Measurements from ENCODE around the gene INPP5A. TPM values are rescaled to one million over a fixed set of nuclear protein-coding genes. Genes with fewer than 3 reads are reported as not detected.
A peak's percentile ranks its signal among the peaks of the same experiment; 100 is the strongest.

Gene INPP5A
- total and polyA plus RNA-seq, 2 of the 13 experiments (the other 11 are each of a cell fraction or from before 2014, with no cell fraction given) = 17.5 to 37.9 TPM

GRCh38 chr10:132591166-132591971, 53.8 kb downstream of the INPP5A start (continued):
- no peak for TF ChIP-seq RNF219 (CRISPR knock-in tag; IDR thresholded peaks at IDR 0.05)
- TF ChIP-seq BRD4 (CRISPR knock-in tag; IDR thresholded peaks at IDR 0.05) = no peak
- no peak for TF ChIP-seq ZNF775 (CRISPR knock-in tag; IDR thresholded peaks at IDR 0.05; ENCODE audit: borderline replicate concordance)
- no peak for TF ChIP-seq HBP1 (CRISPR knock-in tag; IDR thresholded peaks at IDR 0.05; ENCODE audit: low read depth)
- TF ChIP-seq TGIF2 (CRISPR knock-in tag; IDR thresholded peaks at IDR 0.05) = no peak; the same call in 1 of the 2 replicates
- no peak for TF ChIP-seq MAZ (IDR thresholded peaks at IDR 0.05; ENCODE audit: borderline replicate concordance, low read depth, low read length)
- TF ChIP-seq MAZ (CRISPR knock-in tag; IDR thresholded peaks at IDR 0.05; ENCODE audit: low read depth) = 0 out of 2 replicates have a peak, but pooled peaks have one; percentile 63
- TF ChIP-seq MTERF4 (CRISPR knock-in tag; IDR thresholded peaks at IDR 0.05) = no peak
- no peak for TF ChIP-seq CENPBD1 (CRISPR knock-in tag; IDR thresholded peaks at IDR 0.05; ENCODE audit: borderline replicate concordance, low read depth)
- no peak for TF ChIP-seq ZBTB43 (CRISPR knock-in tag; conservative IDR thresholded peaks at IDR 0.05)
- no peak for TF ChIP-seq TIGD3 (CRISPR knock-in tag; IDR thresholded peaks at IDR 0.05; ENCODE audit: borderline replicate concordance)
- peak; percentile 72 for TF ChIP-seq POLR2G (IDR thresholded peaks at IDR 0.05; ENCODE audit: low read depth, low read length)
- TF ChIP-seq ZNF784 (CRISPR knock-in tag; IDR thresholded peaks at IDR 0.05; ENCODE audit: borderline replicate concordance) = 0 out of 2 replicates have a peak, but pooled peaks have one; percentile 63
- no peak for TF ChIP-seq ZNF7 (CRISPR knock-in tag; IDR thresholded peaks at IDR 0.05)
- TF ChIP-seq SP5 (CRISPR knock-in tag; IDR thresholded peaks at IDR 0.05; ENCODE audit: borderline replicate concordance, low read depth) = peak; percentile 43
- no peak for TF ChIP-seq ZNF121 (CRISPR knock-in tag; IDR thresholded peaks at IDR 0.05)
- 0 out of 2 replicates have a peak, but pooled peaks have one; percentile 50 for TF ChIP-seq ERF (CRISPR knock-in tag; IDR thresholded peaks at IDR 0.05)
- TF ChIP-seq ZNF576 (CRISPR knock-in tag; IDR thresholded peaks at IDR 0.05) = no peak
- TF ChIP-seq GTF2F1 (IDR thresholded peaks at IDR 0.05; ENCODE audit: low read length) = no peak
- no peak for TF ChIP-seq SNRNP70 (IDR thresholded peaks at IDR 0.05; ENCODE audit: low read depth, low read length)

Measured in HepG2 (cell line).